HepG2 (cell line): Measurements from ENCODE around the gene SPTBN4.

Experiments used
- HNRNPLL ChIP-seq: fragments of 200-400 bp; formaldehyde crosslinking; IDR thresholded peaks from 2 replicates; pipeline ENCODE4 v1.6.1; 2017; ENCODE audit warnings: mild to moderate bottlenecking, low read depth, low read length; ENCODE audit not compliant: poor library complexity, severe bottlenecking
- KDM3A ChIP-seq: IDR thresholded peaks from 2 replicates; pipeline ENCODE4 v1.6.1; 2018; ENCODE audit warnings: low read depth, missing compliant biosample characterization
- NFE2L1 ChIP-seq: sonication (generic); formaldehyde crosslinking; IDR thresholded peaks from 2 replicates; pipeline ENCODE4 v1.4.0; 2020; ENCODE audit warnings: missing genetic modification reagents, mild to moderate bottlenecking, borderline replicate concordance
- NKX3-1 ChIP-seq: sonication (generic); formaldehyde crosslinking; IDR thresholded peaks from 2 replicates; pipeline ENCODE4 v1.5.0; 2020; ENCODE audit warnings: missing genetic modification reagents
- ONECUT2 ChIP-seq: sonication (generic); formaldehyde crosslinking; IDR thresholded peaks from 2 replicates; pipeline ENCODE4 v1.4.0; 2020; ENCODE audit warnings: missing genetic modification reagents
- SMARCC2 ChIP-seq: fragments of 450-650 bp; IDR thresholded peaks from 2 replicates; pipeline ENCODE4 v1.6.1; 2017; ENCODE audit warnings: antibody characterized with exemption, mild to moderate bottlenecking
- SP1 ChIP-seq, 2 experiments: fragments of 450-650 bp in 1 of 2; sonication (generic) in 1 of 2; formaldehyde crosslinking in 1 of 2; IDR thresholded peaks; 2 replicates each; pipeline versions ENCODE4 v1.4.0 to v1.6.1; 2016 to 2020; ENCODE audit warnings: missing genetic modification reagents in 1 of 2
- TF ChIP-seq, protein P1 (sequence below): sonication (generic); formaldehyde crosslinking; IDR thresholded peaks from 2 replicates; pipeline ENCODE4 v1.5.0; 2020; ENCODE audit warnings: missing genetic modification reagents
- TF ChIP-seq, protein P2 (sequence below), 2 experiments: sonication (generic) in 1 of 2; formaldehyde crosslinking in 1 of 2; IDR thresholded peaks; 2 replicates each; pipeline versions ENCODE4 v1.5.1 to v1.6.1; 2011 to 2020; ENCODE audit warnings: borderline replicate concordance in 1 of 2, low read depth in 1 of 2, low read length in 1 of 2, mild to moderate bottlenecking in 1 of 2, missing genetic modification reagents in 1 of 2, moderate library complexity in 1 of 2
- TF ChIP-seq, protein P3 (sequence below): sonication (generic); formaldehyde crosslinking; IDR thresholded peaks from 2 replicates; pipeline ENCODE4 v1.4.0; 2020; ENCODE audit warnings: missing genetic modification reagents

DNA sequence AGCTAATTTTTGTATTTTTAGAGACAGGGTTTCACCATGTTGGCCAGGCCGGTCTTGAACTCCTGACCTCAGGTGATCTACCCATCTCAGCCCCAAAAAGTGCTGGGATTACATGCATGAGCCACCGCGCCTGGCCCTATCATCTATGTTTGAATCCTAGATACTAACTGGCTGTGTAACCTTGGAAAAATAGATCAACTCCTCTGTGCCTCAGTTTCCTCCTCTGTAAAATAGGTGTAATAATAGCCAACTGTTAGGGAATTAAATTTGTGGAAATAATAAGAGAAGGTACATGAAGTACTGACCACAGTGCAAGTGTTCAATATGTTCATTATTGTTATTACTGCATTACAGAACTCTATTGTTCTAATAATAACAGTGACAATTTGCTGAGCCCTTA lies 4.3 kb downstream of the SPTBN4 start:
- TF ChIP-seq ONECUT2 (no peak), HNRNPLL (no peak), NFE2L1 (CRISPR knock-in tag) (no peak), NKX3-1 (CRISPR knock-in tag) (no peak), SMARCC2 (no peak), SP1 (IDR thresholded peaks at IDR 0.05) (no peak), SP1 (CRISPR knock-in tag; IDR thresholded peaks at IDR 0.05) (no peak), KDM3A (CRISPR knock-in tag) (no peak)
- TF ChIP-seq, protein P1, sequence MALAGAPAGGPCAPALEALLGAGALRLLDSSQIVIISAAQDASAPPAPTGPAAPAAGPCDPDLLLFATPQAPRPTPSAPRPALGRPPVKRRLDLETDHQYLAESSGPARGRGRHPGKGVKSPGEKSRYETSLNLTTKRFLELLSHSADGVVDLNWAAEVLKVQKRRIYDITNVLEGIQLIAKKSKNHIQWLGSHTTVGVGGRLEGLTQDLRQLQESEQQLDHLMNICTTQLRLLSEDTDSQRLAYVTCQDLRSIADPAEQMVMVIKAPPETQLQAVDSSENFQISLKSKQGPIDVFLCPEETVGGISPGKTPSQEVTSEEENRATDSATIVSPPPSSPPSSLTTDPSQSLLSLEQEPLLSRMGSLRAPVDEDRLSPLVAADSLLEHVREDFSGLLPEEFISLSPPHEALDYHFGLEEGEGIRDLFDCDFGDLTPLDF (CRISPR knock-in tag) = no peak
- TF ChIP-seq, protein P2, sequence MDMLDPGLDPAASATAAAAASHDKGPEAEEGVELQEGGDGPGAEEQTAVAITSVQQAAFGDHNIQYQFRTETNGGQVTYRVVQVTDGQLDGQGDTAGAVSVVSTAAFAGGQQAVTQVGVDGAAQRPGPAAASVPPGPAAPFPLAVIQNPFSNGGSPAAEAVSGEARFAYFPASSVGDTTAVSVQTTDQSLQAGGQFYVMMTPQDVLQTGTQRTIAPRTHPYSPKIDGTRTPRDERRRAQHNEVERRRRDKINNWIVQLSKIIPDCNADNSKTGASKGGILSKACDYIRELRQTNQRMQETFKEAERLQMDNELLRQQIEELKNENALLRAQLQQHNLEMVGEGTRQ (IDR thresholded peaks at IDR 0.05; ENCODE audit: low read depth, low read length) = no peak
- TF ChIP-seq, protein P2 (CRISPR knock-in tag; IDR thresholded peaks at IDR 0.05; ENCODE audit: borderline replicate concordance) = no peak
- TF ChIP-seq, protein P3, sequence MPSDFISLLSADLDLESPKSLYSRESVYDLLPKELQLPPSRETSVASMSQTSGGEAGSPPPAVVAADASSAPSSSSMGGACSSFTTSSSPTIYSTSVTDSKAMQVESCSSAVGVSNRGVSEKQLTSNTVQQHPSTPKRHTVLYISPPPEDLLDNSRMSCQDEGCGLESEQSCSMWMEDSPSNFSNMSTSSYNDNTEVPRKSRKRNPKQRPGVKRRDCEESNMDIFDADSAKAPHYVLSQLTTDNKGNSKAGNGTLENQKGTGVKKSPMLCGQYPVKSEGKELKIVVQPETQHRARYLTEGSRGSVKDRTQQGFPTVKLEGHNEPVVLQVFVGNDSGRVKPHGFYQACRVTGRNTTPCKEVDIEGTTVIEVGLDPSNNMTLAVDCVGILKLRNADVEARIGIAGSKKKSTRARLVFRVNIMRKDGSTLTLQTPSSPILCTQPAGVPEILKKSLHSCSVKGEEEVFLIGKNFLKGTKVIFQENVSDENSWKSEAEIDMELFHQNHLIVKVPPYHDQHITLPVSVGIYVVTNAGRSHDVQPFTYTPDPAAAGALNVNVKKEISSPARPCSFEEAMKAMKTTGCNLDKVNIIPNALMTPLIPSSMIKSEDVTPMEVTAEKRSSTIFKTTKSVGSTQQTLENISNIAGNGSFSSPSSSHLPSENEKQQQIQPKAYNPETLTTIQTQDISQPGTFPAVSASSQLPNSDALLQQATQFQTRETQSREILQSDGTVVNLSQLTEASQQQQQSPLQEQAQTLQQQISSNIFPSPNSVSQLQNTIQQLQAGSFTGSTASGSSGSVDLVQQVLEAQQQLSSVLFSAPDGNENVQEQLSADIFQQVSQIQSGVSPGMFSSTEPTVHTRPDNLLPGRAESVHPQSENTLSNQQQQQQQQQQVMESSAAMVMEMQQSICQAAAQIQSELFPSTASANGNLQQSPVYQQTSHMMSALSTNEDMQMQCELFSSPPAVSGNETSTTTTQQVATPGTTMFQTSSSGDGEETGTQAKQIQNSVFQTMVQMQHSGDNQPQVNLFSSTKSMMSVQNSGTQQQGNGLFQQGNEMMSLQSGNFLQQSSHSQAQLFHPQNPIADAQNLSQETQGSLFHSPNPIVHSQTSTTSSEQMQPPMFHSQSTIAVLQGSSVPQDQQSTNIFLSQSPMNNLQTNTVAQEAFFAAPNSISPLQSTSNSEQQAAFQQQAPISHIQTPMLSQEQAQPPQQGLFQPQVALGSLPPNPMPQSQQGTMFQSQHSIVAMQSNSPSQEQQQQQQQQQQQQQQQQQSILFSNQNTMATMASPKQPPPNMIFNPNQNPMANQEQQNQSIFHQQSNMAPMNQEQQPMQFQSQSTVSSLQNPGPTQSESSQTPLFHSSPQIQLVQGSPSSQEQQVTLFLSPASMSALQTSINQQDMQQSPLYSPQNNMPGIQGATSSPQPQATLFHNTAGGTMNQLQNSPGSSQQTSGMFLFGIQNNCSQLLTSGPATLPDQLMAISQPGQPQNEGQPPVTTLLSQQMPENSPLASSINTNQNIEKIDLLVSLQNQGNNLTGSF (CRISPR knock-in tag) = no peak
